ENCODE data around the gene ATP11A. TPM values are rescaled to one million over a fixed set of nuclear protein-coding genes. Genes with fewer than 3 reads are reported as not detected.

Gene ATP11A
- total and polyA plus RNA-seq, 2 experiments from 2014 or later: 12.3 to 52.6 TPM

- no peak for ATAC-seq
- Histone ChIP-seq H3K4me2 (no peak overlapping the region), H3K79me2 (replicated peaks; ENCODE audit: insufficient read depth) (no peaks in the 10 kb centered on the region), H3K27ac (ENCODE audit: low read depth) (no peak overlapping the region), H3K4me1 (ENCODE audit: insufficient read depth) (no peaks in the 10 kb centered on the region), H3K4me3 (no peak overlapping the region), H2AFZ (no peak overlapping the region), H3K36me3 (ENCODE audit: insufficient read depth) (peaks cover 16% of the 10 kb centered on the region), H3F3A (replicated peaks; ENCODE audit: low read depth) (no peaks in the 10 kb centered on the region), H4K20me1 (replicated peaks; ENCODE audit: insufficient read depth) (no peaks in the 10 kb centered on the region; the same call in 1 of the 2 replicates), H3K27me3 (ENCODE audit: insufficient read depth) (no peaks in the 10 kb centered on the region), H3K9me2 (ENCODE audit: insufficient read depth) (no peaks in the 10 kb centered on the region)
- Mint-ChIP-seq H3K9me3 (peaks cover 2% of the 10 kb centered on the region; the same call in 1 of the 3 replicates), H3K36me3 (ENCODE audit: low read depth) (peaks cover 70% of the 10 kb centered on the region), H3K4me3 (no peak overlapping the region), H3K27me3 (ENCODE audit: insufficient read depth, low read depth, poor library complexity) (no peaks in the 10 kb centered on the region), H3K4me1 (no peaks in the 10 kb centered on the region), H3K27ac (no peak overlapping the region)
- TF ChIP-seq POLR2AphosphoS5 (IDR thresholded peaks at IDR 0.05; ENCODE audit: low read depth) (no peak), JUNB (IDR thresholded peaks at IDR 0.05; ENCODE audit: unreplicated experiment) (no peak), ZNF331 (CRISPR knock-in tag; IDR thresholded peaks at IDR 0.05; ENCODE audit: low read depth) (no peak), NANOG (IDR thresholded peaks at IDR 0.05; ENCODE audit: borderline replicate concordance) (no peak), EZH2 (IDR thresholded peaks at IDR 0.05; ENCODE audit: low read depth, unreplicated experiment) (no peak), STAT1 (IDR thresholded peaks at IDR 0.05; ENCODE audit: unreplicated experiment) (no peak), CTCF (conservative IDR thresholded peaks at IDR 0.05; ENCODE audit: low read depth in 2 of 2) (no peak), CREB1 (CRISPR knock-in tag; IDR thresholded peaks at IDR 0.05; ENCODE audit: low read depth) (no peak), EZH2phosphoT487 (IDR thresholded peaks at IDR 0.05; ENCODE audit: unreplicated experiment) (no peak)
- DNase-seq (ENCODE audit: low spot score): no peak
These were observed 136.7 kb downstream of the ATP11A start for GRCh38 chr13:112826565-112826964.

GRCh38 chr13:112828082-112828699, 138.4 kb downstream of the ATP11A start:
- Histone ChIP-seq H3K4me1 (ENCODE audit: insufficient read depth) (no peaks in the 10 kb centered on the region), H3K4me2 (no peak overlapping the region), H3K27me3 (ENCODE audit: insufficient read depth) (no peaks in the 10 kb centered on the region), H2AFZ (no peak overlapping the region), H3K36me3 (ENCODE audit: insufficient read depth) (peaks cover 15% of the 10 kb centered on the region), H4K20me1 (replicated peaks; ENCODE audit: insufficient read depth) (no peaks in the 10 kb centered on the region; the same call in 1 of the 2 replicates), H3F3A (replicated peaks; ENCODE audit: low read depth) (no peaks in the 10 kb centered on the region), H3K27ac (ENCODE audit: low read depth) (no peak overlapping the region), H3K79me2 (replicated peaks; ENCODE audit: insufficient read depth) (no peaks in the 10 kb centered on the region), H3K9me2 (ENCODE audit: insufficient read depth) (no peaks in the 10 kb centered on the region), H3K4me3 (no peak overlapping the region)
- Mint-ChIP-seq H3K4me3 (no peak overlapping the region), H3K9me3 (peaks cover 2% of the 10 kb centered on the region; the same call in 1 of the 3 replicates), H3K36me3 (ENCODE audit: low read depth) (peaks cover 79% of the 10 kb centered on the region), H3K27ac (no peak overlapping the region), H3K4me1 (no peaks in the 10 kb centered on the region), H3K27me3 (ENCODE audit: insufficient read depth, low read depth, poor library complexity) (peaks cover 3% of the 10 kb centered on the region)
- ATAC-seq: no peak
- DNase-seq (ENCODE audit: low spot score): peak; percentile 28
- TF ChIP-seq EZH2phosphoT487 (IDR thresholded peaks at IDR 0.05; ENCODE audit: unreplicated experiment): no peak
- no peak for TF ChIP-seq CTCF (conservative IDR thresholded peaks at IDR 0.05; ENCODE audit: low read depth in 2 of 2)
- no peak for TF ChIP-seq STAT1 (IDR thresholded peaks at IDR 0.05; ENCODE audit: unreplicated experiment)
- TF ChIP-seq EZH2 (IDR thresholded peaks at IDR 0.05; ENCODE audit: low read depth, unreplicated experiment): no peak
- no peak for TF ChIP-seq ZNF462 (CRISPR knock-in tag; IDR thresholded peaks at IDR 0.05)
- no peak for TF ChIP-seq ZNF114 (CRISPR knock-in tag; IDR thresholded peaks at IDR 0.05)

All from GM23338 (cell line).